ENCODE data around the gene TRIOBP. TPM values are rescaled to one million over a fixed set of nuclear protein-coding genes. Genes with fewer than 3 reads are reported as not detected.

Gene TRIOBP
- total RNA-seq, 4 donors from 2014 or later: 150 to 208 (median 182) TPM

DNA sequence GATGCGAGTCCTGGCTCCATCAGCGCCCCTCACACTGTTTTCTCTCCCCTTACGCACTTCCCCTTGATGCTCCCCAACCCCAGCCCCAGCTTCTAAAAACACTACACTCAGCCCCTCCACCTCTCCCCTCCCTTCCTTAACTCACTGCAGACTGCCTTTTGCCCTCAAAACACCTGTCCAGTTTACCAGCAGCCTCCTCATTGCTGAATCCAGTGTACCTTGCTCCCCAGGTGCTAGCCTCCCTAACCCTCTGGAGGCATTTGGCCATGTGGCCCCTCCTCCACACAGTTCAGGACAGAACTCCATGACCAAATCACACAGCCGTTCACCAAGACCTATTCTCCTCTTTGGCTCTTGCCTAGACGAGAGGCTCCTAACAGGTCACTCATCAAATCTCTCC is 123.5 kb downstream of the TRIOBP start:
- WGBS: 88% methylated on average over 5 of the region's 5 CpGs
- DNase-seq (ENCODE audit: extremely low spot score): no peak
- intact Hi-C loops (cut with DNase I): no loop called here
- no peak overlapping the region for H3K4me3 ChIP-seq
- H3K9me3 ChIP-seq: no peaks in the 10 kb centered on the region
- peaks cover 0 to 63% (median 0%) of the 10 kb centered on the region in 4 donors for H3K27me3 ChIP-seq
- H3K36me3 ChIP-seq: peaks cover 0 to 15% (median 8%) of the 10 kb centered on the region in 4 donors
- no peak overlapping the region for H3K27ac ChIP-seq (replicated peaks in 1 of 4)
- TF ChIP-seq POLR2A (IDR thresholded peaks at IDR 0.05; ENCODE audit: low read depth) (no peak), EP300 (IDR thresholded peaks at IDR 0.05) (no peak), POLR2AphosphoS5 (IDR thresholded peaks at IDR 0.05) (no peak)
- TF ChIP-seq, protein P1, sequence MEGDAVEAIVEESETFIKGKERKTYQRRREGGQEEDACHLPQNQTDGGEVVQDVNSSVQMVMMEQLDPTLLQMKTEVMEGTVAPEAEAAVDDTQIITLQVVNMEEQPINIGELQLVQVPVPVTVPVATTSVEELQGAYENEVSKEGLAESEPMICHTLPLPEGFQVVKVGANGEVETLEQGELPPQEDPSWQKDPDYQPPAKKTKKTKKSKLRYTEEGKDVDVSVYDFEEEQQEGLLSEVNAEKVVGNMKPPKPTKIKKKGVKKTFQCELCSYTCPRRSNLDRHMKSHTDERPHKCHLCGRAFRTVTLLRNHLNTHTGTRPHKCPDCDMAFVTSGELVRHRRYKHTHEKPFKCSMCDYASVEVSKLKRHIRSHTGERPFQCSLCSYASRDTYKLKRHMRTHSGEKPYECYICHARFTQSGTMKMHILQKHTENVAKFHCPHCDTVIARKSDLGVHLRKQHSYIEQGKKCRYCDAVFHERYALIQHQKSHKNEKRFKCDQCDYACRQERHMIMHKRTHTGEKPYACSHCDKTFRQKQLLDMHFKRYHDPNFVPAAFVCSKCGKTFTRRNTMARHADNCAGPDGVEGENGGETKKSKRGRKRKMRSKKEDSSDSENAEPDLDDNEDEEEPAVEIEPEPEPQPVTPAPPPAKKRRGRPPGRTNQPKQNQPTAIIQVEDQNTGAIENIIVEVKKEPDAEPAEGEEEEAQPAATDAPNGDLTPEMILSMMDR (IDR thresholded peaks at IDR 0.05): no peak
- H3K4me1 ChIP-seq: peaks cover 17 to 34% (median 29%) of the 10 kb centered on the region in 4 donors

DNA sequence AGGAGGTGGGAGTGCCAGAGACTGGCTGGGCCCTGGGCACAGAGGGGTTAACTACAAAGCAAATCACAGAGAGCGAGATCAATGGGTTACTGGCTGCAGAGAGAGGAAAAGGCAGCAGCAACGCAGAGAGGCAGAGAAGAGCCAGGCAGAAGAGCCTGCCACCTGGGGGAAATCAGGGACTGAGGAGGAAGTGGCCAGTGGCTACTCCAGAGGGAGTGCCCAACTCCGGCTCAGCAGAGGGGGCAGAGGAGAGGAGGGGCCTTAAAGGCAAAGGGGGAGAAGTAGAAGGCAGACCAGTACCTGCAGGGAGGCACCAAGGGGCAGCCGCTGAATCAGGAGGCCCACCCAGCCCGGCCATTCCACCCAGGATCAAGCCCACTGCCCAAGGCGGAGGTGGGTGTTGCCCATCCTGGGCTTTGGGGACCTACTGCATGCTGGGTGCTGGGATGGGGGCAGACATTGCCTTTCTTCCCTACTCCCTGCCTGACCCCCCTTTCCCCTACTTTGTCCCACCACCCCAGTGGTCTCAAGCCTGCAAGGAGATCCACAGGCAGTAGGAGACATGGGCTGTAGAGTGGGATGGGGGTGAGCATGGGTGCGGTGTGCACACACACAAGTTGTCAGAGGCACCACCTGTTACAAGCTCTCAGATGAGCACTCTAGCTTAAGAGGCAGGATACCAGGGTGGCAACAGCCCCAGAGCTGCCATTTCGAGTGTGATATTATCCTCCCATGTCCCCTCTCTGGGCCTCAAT is 125.4 kb downstream of the TRIOBP start:
- intact Hi-C loops (cut with DNase I): no loop called here

DNA sequence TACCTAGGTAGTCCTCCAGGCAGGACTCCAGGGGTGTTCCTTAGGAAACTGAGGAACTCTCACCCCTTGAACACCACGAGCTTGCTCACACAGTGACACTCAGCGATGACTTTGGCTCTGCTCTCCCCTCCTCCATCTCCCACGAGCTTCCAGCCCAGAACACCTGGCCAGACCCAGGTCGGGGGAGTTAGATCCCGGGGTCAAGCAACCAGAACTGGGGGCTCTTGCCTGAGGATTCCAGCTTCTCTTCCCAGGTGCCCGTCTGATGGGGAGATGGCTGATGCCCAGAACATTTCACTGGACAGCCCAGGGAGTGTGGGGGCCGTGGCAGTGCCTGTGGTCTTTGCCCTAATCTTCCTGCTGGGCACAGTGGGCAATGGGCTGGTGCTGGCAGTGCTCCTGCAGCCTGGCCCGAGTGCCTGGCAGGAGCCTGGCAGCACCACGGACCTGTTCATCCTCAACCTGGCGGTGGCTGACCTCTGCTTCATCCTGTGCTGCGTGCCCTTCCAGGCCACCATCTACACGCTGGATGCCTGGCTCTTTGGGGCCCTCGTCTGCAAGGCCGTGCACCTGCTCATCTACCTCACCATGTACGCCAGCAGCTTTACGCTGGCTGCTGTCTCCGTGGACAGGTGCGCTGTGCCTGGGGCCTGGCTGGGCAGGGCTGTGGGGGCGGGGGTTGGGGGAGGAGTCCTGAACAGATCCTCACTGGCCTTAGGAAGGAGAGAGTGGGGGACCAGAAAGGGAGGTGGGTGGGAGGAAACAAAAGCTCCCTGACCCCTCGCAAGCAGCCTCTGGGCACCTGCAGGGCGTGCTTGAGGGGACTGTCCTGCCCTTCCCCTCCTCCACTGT is 126.5 kb downstream of the TRIOBP start, which contains the start of gene GALR3:
GALR3 (plus strand) TSS at position 249 of the 852 bp plus-strand sequence; CDS start at position 274, 25 bp downstream.
- WGBS: 81% methylated on average over 18 of the region's 21 CpGs
- TF ChIP-seq POLR2AphosphoS5 (IDR thresholded peaks at IDR 0.05) (no peak), POLR2A (IDR thresholded peaks at IDR 0.05; ENCODE audit: low read depth) (no peak), EP300 (IDR thresholded peaks at IDR 0.05) (no peak)
- TF ChIP-seq, protein P1 (IDR thresholded peaks at IDR 0.05): no peak
- no peak for DNase-seq (ENCODE audit: extremely low spot score)
- H3K27me3 ChIP-seq: peaks cover 0 to 63% (median 0%) of the 10 kb centered on the region in 4 donors
- no peaks in the 10 kb centered on the region for H3K9me3 ChIP-seq
- no peak within 1 kb of the TSS for H3K4me3 ChIP-seq
- H3K4me1 ChIP-seq: peaks cover 11 to 43% (median 29%) of the 10 kb centered on the region in 4 donors
- intact Hi-C loops (cut with DNase I): no loop called here
- H3K36me3 ChIP-seq: peaks cover 0 to 3% (median 0%) of the 10 kb centered on the region in 4 donors
- H3K27ac ChIP-seq (replicated peaks in 1 of 4): no peak within 1 kb of the TSS

More for the DNA sequence above, 125.4 kb downstream of the TRIOBP start:
- H3K27ac ChIP-seq (replicated peaks in 1 of 4): no peak overlapping the region
- H3K4me3 ChIP-seq: no peak overlapping the region
- no peak for TF ChIP-seq POLR2A (IDR thresholded peaks at IDR 0.05; ENCODE audit: low read depth)
- no peak for TF ChIP-seq POLR2AphosphoS5 (IDR thresholded peaks at IDR 0.05)
- TF ChIP-seq EP300 (IDR thresholded peaks at IDR 0.05): no peak
- TF ChIP-seq, protein P1 (IDR thresholded peaks at IDR 0.05): no peak
- H3K27me3 ChIP-seq: peaks cover 0 to 63% (median 0%) of the 10 kb centered on the region in 4 donors
- no peaks in the 10 kb centered on the region for H3K36me3 ChIP-seq
- DNase-seq (ENCODE audit: extremely low spot score): no peak
- peaks cover 21 to 46% (median 37%) of the 10 kb centered on the region in 4 donors for H3K4me1 ChIP-seq
- 56% methylated on average over 8 of the region's 8 CpGs for WGBS
- no peaks in the 10 kb centered on the region for H3K9me3 ChIP-seq

DNA sequence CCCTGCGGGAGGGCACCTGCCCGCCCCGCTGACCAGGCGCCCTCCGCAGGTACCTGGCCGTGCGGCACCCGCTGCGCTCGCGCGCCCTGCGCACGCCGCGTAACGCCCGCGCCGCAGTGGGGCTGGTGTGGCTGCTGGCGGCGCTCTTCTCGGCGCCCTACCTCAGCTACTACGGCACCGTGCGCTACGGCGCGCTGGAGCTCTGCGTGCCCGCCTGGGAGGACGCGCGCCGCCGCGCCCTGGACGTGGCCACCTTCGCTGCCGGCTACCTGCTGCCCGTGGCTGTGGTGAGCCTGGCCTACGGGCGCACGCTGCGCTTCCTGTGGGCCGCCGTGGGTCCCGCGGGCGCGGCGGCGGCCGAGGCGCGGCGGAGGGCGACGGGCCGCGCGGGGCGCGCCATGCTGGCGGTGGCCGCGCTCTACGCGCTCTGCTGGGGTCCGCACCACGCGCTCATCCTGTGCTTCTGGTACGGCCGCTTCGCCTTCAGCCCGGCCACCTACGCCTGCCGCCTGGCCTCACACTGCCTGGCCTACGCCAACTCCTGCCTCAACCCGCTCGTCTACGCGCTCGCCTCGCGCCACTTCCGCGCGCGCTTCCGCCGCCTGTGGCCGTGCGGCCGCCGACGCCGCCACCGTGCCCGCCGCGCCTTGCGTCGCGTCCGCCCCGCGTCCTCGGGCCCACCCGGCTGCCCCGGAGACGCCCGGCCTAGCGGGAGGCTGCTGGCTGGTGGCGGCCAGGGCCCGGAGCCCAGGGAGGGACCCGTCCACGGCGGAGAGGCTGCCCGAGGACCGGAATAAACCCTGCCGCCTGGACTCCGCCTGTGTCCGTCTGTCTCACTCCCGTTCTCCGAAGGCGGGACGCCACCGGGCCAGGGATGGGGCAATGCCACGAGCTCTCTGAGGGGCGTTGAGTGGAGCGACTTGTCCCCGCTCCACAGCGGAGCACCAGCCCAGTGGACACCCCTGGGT is 128.1 kb downstream of the TRIOBP start:
- no peak for TF ChIP-seq POLR2A (IDR thresholded peaks at IDR 0.05; ENCODE audit: low read depth)
- no peak for TF ChIP-seq POLR2AphosphoS5 (IDR thresholded peaks at IDR 0.05)
- no peak for TF ChIP-seq EP300 (IDR thresholded peaks at IDR 0.05)
- TF ChIP-seq, protein P1 (IDR thresholded peaks at IDR 0.05): no peak
- Histone ChIP-seq H3K4me1 (peaks cover 4 to 32% (median 21%) of the 10 kb centered on the region in 4 donors), H3K36me3 (peaks cover 4 to 19% (median 11%) of the 10 kb centered on the region in 4 donors), H3K9me3 (no peaks in the 10 kb centered on the region), H3K4me3 (peak overlapping the region; percentile 37 to 52 (median 40)), H3K27ac (replicated peaks in 1 of 4) (no peak overlapping the region), H3K27me3 (peaks cover 0 to 49% (median 0%) of the 10 kb centered on the region in 4 donors)
- no peak for DNase-seq (ENCODE audit: extremely low spot score)
- WGBS: 26% methylated on average over 30 of the region's 135 CpGs
- intact Hi-C loops (cut with DNase I): no loop called here
